T-helper 1 cell treated with Interleukin-12 subunit alpha and Interleukin-12 subunit beta and Interleukin-4 antibody, amounts not matched to agents 30 ng/mL and 1 ng/mL, for 36 hours (primary cell): ENCODE results near the gene ACADVL. TPM values are rescaled to one million over a fixed set of nuclear protein-coding genes. Genes with fewer than 3 reads are reported as not detected.

ENCODE experiments used
- intact Hi-C: fragments of 100-400 bp; cut with micrococcal nuclease; formaldehyde crosslinking; loops from one replicate; pipeline ENCODE4 v1.15.1; 2024
- total RNA-seq: library from RNA; stranded (reverse); gene quantifications from 2 replicates; pipeline ENCODE4 v1.2.3, GENCODE V29; 2022

Gene ACADVL
- total RNA-seq, 1 donor from 2014 or later, result 485 TPM

GRCh38 chr17:7249214-7249613, 29.5 kb downstream of the ACADVL start:
- intact Hi-C loops, result no loop called here

GRCh38 chr17:7249830-7250229, 30.1 kb downstream of the ACADVL start:
- intact Hi-C loops, result loop anchor here (5.0 kb wide), 1 partner anchor 592 kb away; no protein-coding TSS in a partner anchor

- intact Hi-C loops, result loop anchor here (5.0 kb wide), 1 partner anchor 591 kb away; no protein-coding TSS in a partner anchor
Measured at GRCh38 chr17:7250695-7251627, 31.2 kb downstream of the ACADVL start.

GRCh38 chr17:7251661-7252175, 32.0 kb downstream of the ACADVL start, which contains the start of gene CTDNEP1:
Gene CTDNEP1 (minus strand): TSS chr17:7251734. CDS start chr17:7251296, 438 bp downstream.
- intact Hi-C loops, result loop anchor here (1.0 to 5.0 kb wide), 12 partner anchors 12 to 591 kb away; partner anchors contain the start of genes EIF5A, PHF23, SENP3 and TP53

GRCh38 chr17:7252176-7253043, 32.7 kb downstream of the ACADVL start, which contains the start of gene ELP5:
Gene ELP5 (plus strand): TSS chr17:7252215. CDS start chr17:7252551, 336 bp downstream.
- intact Hi-C loops, result loop anchor here (1.0 to 5.0 kb wide), 12 partner anchors 13 to 590 kb away; partner anchors contain the start of genes EIF5A, PHF23, SENP3 and TP53

GRCh38 chr17:7253082-7253481, 33.3 kb downstream of the ACADVL start:
- intact Hi-C loops, result loop anchor here (5.0 kb wide), 1 partner anchor 589 kb away; no protein-coding TSS in a partner anchor

- intact Hi-C loops, result loop anchor here (5.0 kb wide), 1 partner anchor 588 kb away; no protein-coding TSS in a partner anchor
Measured at GRCh38 chr17:7254511-7254910, 34.8 kb downstream of the ACADVL start.

- intact Hi-C loops, result no loop called here
Measured at GRCh38 chr17:7256766-7257456, 37.2 kb downstream of the ACADVL start.

GRCh38 chr17:7258731-7259554, 39.2 kb downstream of the ACADVL start:
- intact Hi-C loops, result no loop called here

GRCh38 chr17:7259555-7259889, 39.8 kb downstream of the ACADVL start:
- intact Hi-C loops, result no loop called here

- intact Hi-C loops, result no loop called here
Measured at GRCh38 chr17:7260151-7260550, 40.4 kb downstream of the ACADVL start.

GRCh38 chr17:7260651-7261378, 41.1 kb downstream of the ACADVL start:
- intact Hi-C loops, result no loop called here

- intact Hi-C loops, result loop anchor here (2.0 kb wide), 1 partner anchor 19 kb away; the partner anchor contains the start of gene SLC2A4
Measured at GRCh38 chr17:7261379-7262191, 41.8 kb downstream of the ACADVL start.

- intact Hi-C loops, result loop anchor here (2.0 kb wide), 1 partner anchor 18 kb away; the partner anchor contains the start of gene SLC2A4
Measured at GRCh38 chr17:7262192-7262934, 42.6 kb downstream of the ACADVL start, which contains the start of gene CLDN7. Gene CLDN7 (minus strand): TSS chr17:7262478. CDS start chr17:7262043, 435 bp downstream.

GRCh38 chr17:7262935-7263800, 43.4 kb downstream of the ACADVL start:
- intact Hi-C loops, result loop anchor here (2.0 kb wide), 1 partner anchor 18 kb away; the partner anchor contains the start of gene SLC2A4

- intact Hi-C loops, result loop anchor here (2.0 kb wide), 1 partner anchor 17 kb away; the partner anchor contains the start of gene SLC2A4
Measured at GRCh38 chr17:7263801-7264078, 44.0 kb downstream of the ACADVL start.
